HepG2 (cell line): Measurements from ENCODE around the gene C14orf93. TPM values are rescaled to one million over a fixed set of nuclear protein-coding genes. Genes with fewer than 3 reads are reported as not detected.

Experiments
- CCAR2 ChIP-seq: fragments of 200-400 bp; formaldehyde crosslinking; optimal IDR thresholded peaks from 2 replicates; pipeline ENCODE3; 2018; ENCODE audit warnings: low read depth, mild to moderate bottlenecking, low read length, moderate library complexity
- FOXM1 ChIP-seq: sonication (generic); formaldehyde crosslinking; IDR thresholded peaks from 2 replicates; pipeline ENCODE4 v1.5.0; 2020; ENCODE audit warnings: missing genetic modification reagents
- HHEX ChIP-seq: IDR thresholded peaks from 2 replicates; pipeline ENCODE4 v1.6.1; 2016; ENCODE audit warnings: control low read depth
- RARG ChIP-seq: sonication (generic); formaldehyde crosslinking; IDR thresholded peaks from 2 replicates; pipeline ENCODE4 v1.4.0; 2020; ENCODE audit warnings: low read depth, mild to moderate bottlenecking, missing genetic modification reagents
- ZBTB3 ChIP-seq: sonication (generic); formaldehyde crosslinking; IDR thresholded peaks from 2 replicates; pipeline ENCODE4 v1.4.0; 2020; ENCODE audit warnings: low read depth, mild to moderate bottlenecking, moderate library complexity, missing genetic modification reagents, borderline replicate concordance
- ZNF367 ChIP-seq: sonication (generic); formaldehyde crosslinking; IDR thresholded peaks from 2 replicates; pipeline ENCODE4 v1.4.0; 2020; ENCODE audit warnings: missing genetic modification reagents, borderline replicate concordance
- ZNF552 ChIP-seq: sonication (generic); formaldehyde crosslinking; IDR thresholded peaks from 2 replicates; pipeline ENCODE4 v1.9.0; 2022; ENCODE audit warnings: missing genetic modification reagents, mild to moderate bottlenecking, borderline replicate concordance
- ZNF614 ChIP-seq: IDR thresholded peaks from 2 replicates; pipeline ENCODE4 v1.6.1; 2018; ENCODE audit warnings: missing biosample characterization, missing genetic modification reagents, inconsistent platforms, borderline replicate concordance
- ZNF724P ChIP-seq: sonication (generic); formaldehyde crosslinking; IDR thresholded peaks from 2 replicates; pipeline ENCODE4 v1.8.0; 2022; ENCODE audit warnings: missing genetic modification reagents, borderline replicate concordance
- polyA plus RNA-seq, 8 experiments: library from polyadenylated mRNA; depleted of rRNA in 3 of 8; stranded (reverse) in 7 of 8; unstranded in 1 of 8; fragments of >200 nt; fragmentation: Illumina TruSeq in 4 of 8; extraction: Trizol in 4 of 8; gene quantifications; 2 replicates each; pipeline versions ENCODE4 v1.2.1 to v1.2.3, GENCODE V29; 2011 to 2016; ENCODE audit warnings: low read depth in 4 of 8, missing spikeins in 1 of 8, mixed read lengths in 1 of 8; ENCODE audit not compliant: insufficient read depth in 1 of 8
- total RNA-seq, 5 experiments: library from RNA; depleted of rRNA; stranded (reverse); fragments of >200 nt; fragmentation: Illumina TruSeq; extraction: Trizol; gene quantifications; 2 replicates each; pipeline ENCODE4 v1.2.3, GENCODE V29; 2016; ENCODE audit warnings: low read depth in 1 of 5
- TF ChIP-seq, protein P1 (sequence below): sonication (generic); formaldehyde crosslinking; IDR thresholded peaks from 2 replicates; pipeline ENCODE4 v1.4.0; 2020; ENCODE audit warnings: missing genetic modification reagents, low read depth, mild to moderate bottlenecking, borderline replicate concordance
- TF ChIP-seq, protein P2 (sequence below): sonication (generic); formaldehyde crosslinking; IDR thresholded peaks from 2 replicates; pipeline ENCODE4 v1.5.0; 2020; ENCODE audit warnings: missing genetic modification reagents
- TF ChIP-seq, protein P3 (sequence below): IDR thresholded peaks from 2 replicates; pipeline ENCODE4 v1.4.0; 2020; ENCODE audit warnings: mild to moderate bottlenecking, missing genetic modification reagents
- TF ChIP-seq, protein P4 (sequence below): sonication (generic); formaldehyde crosslinking; IDR thresholded peaks from 2 replicates; pipeline ENCODE4 v1.8.0; 2022; ENCODE audit warnings: low read depth, missing genetic modification reagents
- TF ChIP-seq, protein P5 (sequence below), 2 experiments: sonication (generic) in 1 of 2; formaldehyde crosslinking in 1 of 2; IDR thresholded peaks; 2 replicates each; pipeline versions ENCODE4 v1.4.0 to v1.6.1; 2018 to 2020; ENCODE audit warnings: missing genetic modification reagents in 2 of 2, borderline replicate concordance in 1 of 2, low read depth in 1 of 2, mild to moderate bottlenecking in 1 of 2, missing biosample characterization in 1 of 2
- TF ChIP-seq, protein P6 (sequence below): sonication (generic); formaldehyde crosslinking; conservative IDR thresholded peaks from 2 replicates; pipeline ENCODE4 v1.4.0; 2020; ENCODE audit warnings: missing genetic modification reagents

C14orf93 gene
- total and polyA plus RNA-seq, 2 of the 13 experiments (the other 11 are each of a cell fraction or from before 2014, with no cell fraction given): 11.4 to 22.5 TPM

DNA sequence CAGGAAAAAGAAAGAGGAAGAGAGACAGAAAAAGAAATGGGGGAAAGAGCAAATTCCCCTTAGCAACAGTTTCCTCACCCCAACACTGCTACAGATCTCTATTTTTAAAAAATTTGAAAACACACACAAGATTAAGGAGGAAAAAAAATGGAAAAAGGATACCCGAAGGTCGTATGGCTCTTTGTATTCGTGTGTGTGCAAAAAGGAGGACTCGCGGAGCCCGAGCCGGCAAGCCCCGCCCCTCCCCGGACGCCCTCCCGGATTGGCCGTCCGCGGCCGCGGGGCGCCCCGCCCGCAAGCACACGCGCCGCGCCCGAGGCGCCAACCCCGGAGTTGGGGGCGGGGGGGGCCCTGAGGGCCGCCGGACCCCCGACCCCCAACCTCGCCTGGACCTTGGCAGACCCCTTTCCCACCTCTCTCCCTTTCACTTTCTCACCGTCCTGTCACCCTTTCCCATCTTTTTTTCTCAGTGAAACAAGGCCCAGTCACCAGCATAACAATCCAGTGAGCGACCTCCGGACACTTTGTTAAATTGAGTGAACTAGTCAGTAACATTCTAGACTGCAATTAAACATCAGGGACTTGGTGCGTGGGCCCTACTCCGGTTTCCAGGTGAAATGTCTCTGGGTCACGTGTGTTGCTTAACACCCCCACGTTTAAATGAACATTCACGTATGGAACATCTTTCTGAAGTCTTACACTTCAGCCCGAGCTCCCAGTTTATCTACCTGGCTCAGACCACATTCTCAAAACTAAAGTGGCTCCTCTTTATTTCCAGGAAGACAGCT, at the start of gene C14orf93 (continued):
- TF ChIP-seq RARG (CRISPR knock-in tag) (no peak), CCAR2 (no peak), FOXM1 (CRISPR knock-in tag) (no peak), ZNF367 (CRISPR knock-in tag) (no peak; the same call in 1 of the 2 replicates), ZNF724P (no peak; the same call in 1 of the 2 replicates), ZNF552 (peak; percentile 70; the same call in 1 of the 2 replicates), ZNF614 (CRISPR knock-in tag) (no peak), HHEX (CRISPR knock-in tag) (no peak), ZBTB3 (CRISPR knock-in tag) (no peak)
- TF ChIP-seq, protein P1, sequence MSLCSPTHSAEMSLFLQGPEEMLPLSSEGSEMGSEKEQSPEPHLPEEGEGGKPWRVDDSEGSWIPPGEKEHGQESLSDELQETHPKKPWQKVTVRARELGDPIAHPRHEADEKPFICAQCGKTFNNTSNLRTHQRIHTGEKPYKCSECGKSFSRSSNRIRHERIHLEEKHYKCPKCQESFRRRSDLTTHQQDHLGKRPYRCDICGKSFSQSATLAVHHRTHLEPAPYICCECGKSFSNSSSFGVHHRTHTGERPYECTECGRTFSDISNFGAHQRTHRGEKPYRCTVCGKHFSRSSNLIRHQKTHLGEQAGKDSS (CRISPR knock-in tag): 0 out of 2 replicates have a peak, but pooled peaks have one; percentile 33
- TF ChIP-seq, protein P2, sequence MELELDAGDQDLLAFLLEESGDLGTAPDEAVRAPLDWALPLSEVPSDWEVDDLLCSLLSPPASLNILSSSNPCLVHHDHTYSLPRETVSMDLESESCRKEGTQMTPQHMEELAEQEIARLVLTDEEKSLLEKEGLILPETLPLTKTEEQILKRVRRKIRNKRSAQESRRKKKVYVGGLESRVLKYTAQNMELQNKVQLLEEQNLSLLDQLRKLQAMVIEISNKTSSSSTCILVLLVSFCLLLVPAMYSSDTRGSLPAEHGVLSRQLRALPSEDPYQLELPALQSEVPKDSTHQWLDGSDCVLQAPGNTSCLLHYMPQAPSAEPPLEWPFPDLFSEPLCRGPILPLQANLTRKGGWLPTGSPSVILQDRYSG (CRISPR knock-in tag): no peak
- TF ChIP-seq, protein P3, sequence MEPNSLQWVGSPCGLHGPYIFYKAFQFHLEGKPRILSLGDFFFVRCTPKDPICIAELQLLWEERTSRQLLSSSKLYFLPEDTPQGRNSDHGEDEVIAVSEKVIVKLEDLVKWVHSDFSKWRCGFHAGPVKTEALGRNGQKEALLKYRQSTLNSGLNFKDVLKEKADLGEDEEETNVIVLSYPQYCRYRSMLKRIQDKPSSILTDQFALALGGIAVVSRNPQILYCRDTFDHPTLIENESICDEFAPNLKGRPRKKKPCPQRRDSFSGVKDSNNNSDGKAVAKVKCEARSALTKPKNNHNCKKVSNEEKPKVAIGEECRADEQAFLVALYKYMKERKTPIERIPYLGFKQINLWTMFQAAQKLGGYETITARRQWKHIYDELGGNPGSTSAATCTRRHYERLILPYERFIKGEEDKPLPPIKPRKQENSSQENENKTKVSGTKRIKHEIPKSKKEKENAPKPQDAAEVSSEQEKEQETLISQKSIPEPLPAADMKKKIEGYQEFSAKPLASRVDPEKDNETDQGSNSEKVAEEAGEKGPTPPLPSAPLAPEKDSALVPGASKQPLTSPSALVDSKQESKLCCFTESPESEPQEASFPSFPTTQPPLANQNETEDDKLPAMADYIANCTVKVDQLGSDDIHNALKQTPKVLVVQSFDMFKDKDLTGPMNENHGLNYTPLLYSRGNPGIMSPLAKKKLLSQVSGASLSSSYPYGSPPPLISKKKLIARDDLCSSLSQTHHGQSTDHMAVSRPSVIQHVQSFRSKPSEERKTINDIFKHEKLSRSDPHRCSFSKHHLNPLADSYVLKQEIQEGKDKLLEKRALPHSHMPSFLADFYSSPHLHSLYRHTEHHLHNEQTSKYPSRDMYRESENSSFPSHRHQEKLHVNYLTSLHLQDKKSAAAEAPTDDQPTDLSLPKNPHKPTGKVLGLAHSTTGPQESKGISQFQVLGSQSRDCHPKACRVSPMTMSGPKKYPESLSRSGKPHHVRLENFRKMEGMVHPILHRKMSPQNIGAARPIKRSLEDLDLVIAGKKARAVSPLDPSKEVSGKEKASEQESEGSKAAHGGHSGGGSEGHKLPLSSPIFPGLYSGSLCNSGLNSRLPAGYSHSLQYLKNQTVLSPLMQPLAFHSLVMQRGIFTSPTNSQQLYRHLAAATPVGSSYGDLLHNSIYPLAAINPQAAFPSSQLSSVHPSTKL (CRISPR knock-in tag): peak; percentile 48; the same call in 1 of the 2 replicates
- TF ChIP-seq, protein P4, sequence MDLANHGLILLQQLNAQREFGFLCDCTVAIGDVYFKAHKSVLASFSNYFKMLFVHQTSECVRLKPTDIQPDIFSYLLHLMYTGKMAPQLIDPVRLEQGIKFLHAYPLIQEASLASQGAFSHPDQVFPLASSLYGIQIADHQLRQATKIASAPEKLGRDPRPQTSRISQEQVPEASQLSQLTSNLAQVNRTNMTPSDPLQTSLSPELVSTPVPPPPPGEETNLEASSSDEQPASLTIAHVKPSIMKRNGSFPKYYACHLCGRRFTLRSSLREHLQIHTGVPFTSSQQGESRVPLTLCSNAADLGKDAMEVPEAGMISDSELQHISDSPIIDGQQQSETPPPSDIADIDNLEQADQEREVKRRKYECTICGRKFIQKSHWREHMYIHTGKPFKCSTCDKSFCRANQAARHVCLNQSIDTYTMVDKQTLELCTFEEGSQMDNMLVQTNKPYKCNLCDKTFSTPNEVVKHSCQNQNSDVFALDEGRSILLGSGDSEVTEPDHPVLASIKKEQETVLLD (CRISPR knock-in tag): no peak
- TF ChIP-seq, protein P5, sequence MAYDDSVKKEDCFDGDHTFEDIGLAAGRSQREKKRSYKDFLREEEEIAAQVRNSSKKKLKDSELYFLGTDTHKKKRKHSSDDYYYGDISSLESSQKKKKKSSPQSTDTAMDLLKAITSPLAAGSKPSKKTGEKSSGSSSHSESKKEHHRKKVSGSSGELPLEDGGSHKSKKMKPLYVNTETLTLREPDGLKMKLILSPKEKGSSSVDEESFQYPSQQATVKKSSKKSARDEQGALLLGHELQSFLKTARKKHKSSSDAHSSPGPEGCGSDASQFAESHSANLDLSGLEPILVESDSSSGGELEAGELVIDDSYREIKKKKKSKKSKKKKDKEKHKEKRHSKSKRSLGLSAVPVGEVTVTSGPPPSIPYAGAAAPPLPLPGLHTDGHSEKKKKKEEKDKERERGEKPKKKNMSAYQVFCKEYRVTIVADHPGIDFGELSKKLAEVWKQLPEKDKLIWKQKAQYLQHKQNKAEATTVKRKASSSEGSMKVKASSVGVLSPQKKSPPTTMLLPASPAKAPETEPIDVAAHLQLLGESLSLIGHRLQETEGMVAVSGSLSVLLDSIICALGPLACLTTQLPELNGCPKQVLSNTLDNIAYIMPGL (CRISPR knock-in tag; IDR thresholded peaks at IDR 0.05; ENCODE audit: borderline replicate concordance in 1 of 2, low read depth in 1 of 2): peak; percentile 31 to 32; a peak in 1 of 4 replicates
- TF ChIP-seq, protein P6, sequence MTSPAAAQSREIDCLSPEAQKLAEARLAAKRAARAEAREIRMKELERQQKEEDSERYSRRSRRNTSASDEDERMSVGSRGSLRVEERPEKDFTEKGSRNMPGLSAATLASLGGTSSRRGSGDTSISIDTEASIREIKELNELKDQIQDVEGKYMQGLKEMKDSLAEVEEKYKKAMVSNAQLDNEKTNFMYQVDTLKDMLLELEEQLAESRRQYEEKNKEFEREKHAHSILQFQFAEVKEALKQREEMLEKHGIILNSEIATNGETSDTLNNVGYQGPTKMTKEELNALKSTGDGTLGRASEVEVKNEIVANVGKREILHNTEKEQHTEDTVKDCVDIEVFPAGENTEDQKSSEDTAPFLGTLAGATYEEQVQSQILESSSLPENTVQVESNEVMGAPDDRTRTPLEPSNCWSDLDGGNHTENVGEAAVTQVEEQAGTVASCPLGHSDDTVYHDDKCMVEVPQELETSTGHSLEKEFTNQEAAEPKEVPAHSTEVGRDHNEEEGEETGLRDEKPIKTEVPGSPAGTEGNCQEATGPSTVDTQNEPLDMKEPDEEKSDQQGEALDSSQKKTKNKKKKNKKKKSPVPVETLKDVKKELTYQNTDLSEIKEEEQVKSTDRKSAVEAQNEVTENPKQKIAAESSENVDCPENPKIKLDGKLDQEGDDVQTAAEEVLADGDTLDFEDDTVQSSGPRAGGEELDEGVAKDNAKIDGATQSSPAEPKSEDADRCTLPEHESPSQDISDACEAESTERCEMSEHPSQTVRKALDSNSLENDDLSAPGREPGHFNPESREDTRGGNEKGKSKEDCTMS (CRISPR knock-in tag): no peak; the same call in 1 of the 2 replicates
